ENCODE results near the gene TP73.

TP73 gene

DNA sequence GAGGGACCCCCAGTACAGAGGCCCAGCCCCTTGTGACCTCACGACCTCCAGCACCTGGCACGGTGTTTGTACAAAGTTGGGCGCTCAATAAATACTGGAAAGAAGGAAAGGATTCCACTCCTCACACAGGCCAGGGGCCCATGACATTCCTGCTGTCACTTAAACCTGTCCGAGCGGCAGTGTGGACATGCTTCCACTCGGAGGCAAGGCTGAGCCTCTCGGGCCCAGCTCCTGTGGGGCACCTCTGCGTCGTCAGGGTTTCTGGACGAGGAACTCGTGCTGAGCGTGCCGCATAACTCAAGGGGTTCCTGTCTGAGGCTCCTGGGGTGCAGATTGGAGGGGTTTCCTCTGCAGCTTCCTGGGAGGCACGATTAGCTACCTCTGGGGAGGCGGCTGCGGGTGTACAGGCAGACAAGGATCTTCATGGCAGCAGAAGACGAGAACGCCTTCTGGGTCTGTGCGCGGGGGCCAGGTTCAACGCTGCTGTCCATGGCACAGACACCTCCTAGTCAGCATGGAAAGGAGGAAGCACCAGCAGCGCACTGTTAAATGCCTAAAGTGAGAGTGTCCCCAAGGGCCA is 116.6 kb downstream of the TP73 start:
- DNase-seq (ENCODE audit: low read depth), result no peak

DNA sequence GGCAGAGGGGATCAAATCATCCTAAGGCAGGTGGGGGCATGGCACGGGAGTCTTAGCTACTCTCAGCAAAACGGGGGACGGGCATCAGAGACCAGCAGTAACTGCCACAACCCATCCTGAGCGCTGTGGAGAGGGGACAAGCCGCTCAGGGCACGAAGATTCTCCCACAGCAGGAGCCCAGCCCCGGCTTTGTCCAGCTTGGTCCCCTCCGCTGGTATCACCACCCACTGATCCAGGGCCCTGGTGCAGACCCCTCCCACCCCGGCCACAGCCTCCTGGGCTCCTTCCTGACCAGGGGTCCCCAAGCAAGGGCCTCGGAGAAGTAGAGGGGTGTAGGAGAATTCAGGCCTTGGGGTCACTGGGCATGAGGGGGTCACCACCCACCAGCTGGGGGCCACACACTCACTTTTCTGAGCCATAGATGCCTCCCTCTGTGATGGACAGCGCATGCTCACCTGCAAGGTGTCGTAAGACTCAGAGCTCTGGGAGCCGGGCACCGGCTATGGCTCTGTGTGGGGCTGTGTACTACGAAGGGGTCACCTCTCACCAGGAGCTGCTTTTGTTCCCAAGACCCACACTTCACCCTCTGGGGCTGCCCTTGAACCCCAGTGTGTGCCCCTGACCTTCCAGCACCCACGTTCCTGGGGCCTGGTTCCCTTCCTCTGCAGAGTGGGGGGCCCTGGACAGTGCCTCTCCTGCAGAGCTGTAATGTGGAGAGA is 117.9 kb downstream of the TP73 start:
- no peak for DNase-seq (ENCODE audit: low read depth)

GRCh38 chr1:3771108-3772026 is 119.1 kb downstream of the TP73 start:
- no peak for DNase-seq (ENCODE audit: low read depth)

DNA sequence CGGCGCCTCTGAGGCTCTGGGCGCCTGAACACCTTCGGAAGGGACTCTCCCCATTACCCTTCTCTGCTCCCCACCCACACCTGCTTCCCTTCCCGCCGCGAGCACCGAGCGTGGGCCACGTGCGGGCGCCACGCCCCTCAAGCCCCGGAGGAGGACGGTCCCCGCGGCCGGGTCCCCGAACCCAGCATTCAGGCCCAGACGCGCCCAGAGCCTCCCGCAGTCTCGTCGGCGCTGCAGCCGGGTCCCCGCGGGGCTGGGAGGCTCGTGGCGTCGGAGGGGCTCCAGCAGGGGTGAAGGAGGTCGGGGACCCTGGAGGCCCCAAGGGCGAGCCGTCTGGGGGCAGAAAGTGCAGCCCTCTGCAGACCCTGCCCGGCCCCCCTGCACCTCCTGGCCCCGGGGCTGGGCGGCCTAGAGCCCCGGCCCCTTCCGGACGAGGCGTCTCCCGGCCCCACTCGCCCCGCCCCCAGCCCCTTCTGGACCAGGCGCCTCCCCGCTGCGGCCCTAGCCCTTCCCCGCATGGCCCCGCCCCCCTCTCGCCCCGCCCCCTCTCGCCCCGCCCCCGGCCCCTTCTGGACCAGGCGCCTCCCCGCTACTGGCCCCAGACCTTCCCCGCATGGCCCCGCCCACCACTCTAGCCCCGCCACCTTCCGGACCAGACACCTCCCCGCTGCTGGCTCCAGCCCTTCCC is 119.9 kb downstream of the TP73 start:
- DNase-seq (ENCODE audit: low read depth), result peak; percentile 74

- DNase-seq (ENCODE audit: low read depth), result no peak
Observed at GRCh38 chr1:3772715-3773571, 120.6 kb downstream of the TP73 start, which contains the start of gene SMIM1. TSS of gene SMIM1 (plus strand) at chr1:3772749. CDS start at chr1:3775374, 2,625 bp downstream.

DNA sequence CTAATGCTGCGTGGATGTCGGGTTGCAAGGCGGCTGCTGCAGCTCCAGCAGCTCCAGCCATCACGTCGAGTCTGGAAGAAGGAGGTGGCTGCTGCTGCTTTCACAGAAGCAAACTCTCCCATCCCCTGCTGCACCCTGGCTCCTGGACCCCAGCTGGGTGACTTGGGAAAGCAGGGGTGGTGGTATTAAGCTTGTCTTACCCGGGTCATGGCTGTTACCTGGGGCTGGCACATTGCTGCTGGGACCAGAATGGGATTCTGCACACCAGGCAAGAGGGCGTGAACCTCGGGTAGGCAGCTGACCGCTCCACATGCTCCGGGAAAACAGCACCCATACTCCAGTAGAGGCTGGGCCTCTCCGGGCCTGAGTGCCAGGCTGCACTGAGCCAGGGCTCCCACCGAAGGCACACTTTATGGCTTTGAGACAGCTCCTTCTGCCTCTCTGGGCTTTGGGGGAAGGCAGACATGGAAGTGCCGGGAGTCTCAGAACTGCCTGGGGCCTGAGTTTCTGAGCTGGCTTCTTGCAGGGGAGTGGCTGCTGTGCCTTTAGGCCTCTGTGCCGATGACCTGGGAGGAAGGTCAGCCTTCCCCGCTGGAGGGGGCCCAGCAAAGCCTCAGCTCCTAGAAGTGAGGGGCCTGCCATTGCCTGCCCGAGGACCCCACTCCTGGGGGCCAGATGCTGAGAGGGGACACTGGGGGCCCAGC is 121.4 kb downstream of the TP73 start:
- DNase-seq (ENCODE audit: low read depth), result no peak

DNA sequence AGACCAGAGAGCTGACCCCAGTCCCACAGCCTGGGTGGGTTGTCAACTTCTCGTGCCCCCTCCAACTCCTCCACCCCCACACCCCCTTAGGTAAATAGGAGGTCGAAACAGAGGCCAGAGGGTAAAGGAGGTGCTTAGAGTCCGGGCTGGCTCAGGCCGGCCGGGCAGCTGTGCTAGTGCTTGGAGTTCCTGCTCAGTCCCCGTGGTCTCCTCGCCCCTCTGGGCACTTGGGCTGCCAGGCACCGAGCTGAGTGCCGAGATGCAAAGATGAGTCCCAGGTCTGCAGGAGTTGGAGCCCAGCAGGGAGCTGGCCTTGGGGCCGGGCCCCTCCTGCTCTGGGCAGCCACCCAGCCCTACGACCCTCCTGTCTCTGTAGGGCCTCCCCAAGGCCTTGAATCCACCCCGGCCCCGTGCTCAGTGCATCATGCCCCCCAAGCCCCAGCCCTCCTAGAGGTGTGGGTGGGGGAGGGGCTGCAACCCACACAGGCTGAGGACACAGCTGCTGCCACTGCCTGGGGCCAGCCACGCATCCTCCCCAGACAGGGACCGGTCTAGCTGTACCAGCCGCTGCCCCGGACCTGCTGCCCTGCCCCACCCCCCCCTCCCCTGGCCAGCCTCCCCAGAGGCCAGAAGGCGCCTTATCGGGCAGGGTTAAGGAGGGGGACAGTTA is 122.1 kb downstream of the TP73 start:
- no peak for DNase-seq (ENCODE audit: low read depth)

- no peak for DNase-seq (ENCODE audit: low read depth)
Observed at GRCh38 chr1:3774946-3775489, 122.7 kb downstream of the TP73 start.

GRCh38 chr1:3775490-3776230 is 123.3 kb downstream of the TP73 start:
- peak; percentile 38 for DNase-seq (ENCODE audit: low read depth)

DNA sequence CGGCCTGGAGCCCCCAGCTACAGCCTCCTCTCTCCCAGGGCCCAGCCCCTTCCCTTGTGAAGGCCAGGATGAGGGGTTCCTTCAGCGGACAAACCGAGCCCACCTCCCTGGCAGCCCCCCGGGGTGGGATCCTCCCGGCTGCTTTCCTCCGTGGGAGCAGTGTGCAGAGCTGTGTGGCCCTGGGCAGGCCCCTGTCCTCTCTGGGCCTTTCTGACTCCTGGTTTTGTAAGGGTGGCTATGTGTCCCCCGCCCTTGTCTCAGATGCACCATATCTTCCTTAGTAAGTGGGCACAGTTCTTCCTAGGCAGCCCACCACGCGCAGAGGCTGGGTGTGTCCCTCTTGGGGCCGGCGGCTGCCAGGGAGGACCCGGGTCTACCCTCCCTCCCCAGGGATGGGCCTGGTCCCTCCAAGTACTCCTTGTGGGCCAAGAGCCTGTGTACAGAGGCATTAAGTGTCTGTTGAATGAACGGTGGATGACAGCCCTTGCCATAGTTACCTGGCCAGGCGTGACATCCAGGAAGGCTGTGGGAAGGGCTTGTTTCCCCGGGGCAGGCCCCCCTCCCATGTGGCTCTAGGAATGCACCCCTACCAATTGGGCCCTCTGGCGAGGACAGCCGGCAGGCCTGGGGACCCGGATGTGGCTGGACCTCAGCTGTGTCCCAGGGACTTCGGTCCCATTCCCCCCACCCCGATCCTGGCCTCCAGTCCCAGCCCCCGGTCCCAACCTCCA is 124.1 kb downstream of the TP73 start:
- no peak for DNase-seq (ENCODE audit: low read depth)

DNA sequence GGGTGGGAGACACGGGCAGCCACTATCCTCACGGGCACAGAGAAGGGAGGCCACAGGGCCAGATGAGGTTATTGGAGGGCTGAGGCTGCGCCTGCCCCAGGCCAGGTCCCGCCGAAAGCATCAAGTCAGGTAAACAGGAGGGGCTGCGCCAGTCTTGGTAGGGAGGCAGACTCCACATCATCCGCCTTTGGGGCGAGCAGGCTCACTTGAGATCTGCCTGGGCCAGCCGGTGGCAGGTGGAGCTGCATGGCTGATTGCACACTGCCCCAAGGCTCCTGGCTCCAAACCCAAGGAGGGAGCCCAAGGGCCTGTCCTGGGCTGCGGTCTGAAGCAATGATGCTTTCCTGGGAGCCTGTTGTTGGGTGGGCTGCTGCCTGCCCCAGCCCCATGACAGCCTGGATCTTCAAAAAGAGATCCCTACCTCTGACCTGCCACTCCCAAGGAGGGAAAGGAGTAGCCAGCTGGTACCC is 124.8 kb downstream of the TP73 start:
- DNase-seq (ENCODE audit: low read depth), result no peak

DNA sequence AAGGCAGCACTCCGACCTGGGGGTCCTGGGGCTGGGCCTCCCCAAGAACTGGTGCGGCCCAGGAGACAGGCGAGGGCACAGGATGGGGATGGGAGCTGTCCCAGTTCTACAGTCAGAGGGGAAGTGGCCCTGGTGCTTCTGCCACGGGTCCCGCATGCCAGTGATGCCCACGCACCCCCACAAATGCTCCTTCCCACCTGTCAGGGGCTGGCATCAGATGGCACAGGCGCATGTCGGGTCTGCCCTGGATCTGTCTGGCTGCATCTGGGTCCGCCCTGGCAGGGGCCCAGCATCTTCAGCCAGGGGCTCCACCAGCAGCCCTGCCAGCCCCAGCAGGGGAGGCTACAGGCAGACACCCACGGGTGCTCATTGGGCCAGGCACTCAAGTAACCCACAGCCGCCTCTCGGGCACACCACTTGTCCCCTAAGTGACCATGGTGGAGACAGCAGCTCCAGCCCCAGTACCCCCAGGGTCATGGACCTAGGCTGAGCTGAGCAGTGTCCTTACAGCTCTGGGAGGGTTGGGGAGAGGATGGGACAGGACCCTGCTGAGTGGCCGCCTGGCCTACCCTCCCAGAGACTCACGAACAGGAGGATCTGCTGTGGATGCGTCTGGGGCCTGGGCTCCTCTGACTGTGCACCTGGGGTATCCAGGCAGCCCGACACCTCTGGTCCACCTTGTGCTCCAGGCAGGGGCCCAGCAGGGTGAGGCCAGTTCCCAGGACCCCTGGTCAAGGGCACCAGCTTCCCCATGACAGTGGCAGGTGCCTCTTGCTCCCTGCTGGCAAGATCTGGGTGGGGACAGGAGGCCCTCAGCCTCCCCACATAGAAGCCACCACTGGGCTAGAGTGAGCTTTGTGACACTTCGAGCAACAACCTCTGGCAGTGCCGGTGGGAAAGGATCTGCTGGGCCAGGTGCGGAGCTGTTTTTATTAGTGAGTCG is 125.6 kb downstream of the TP73 start:
- DNase-seq (ENCODE audit: low read depth), result no peak

- no peak for DNase-seq (ENCODE audit: low read depth)
Observed at GRCh38 chr1:3778590-3779264, 126.4 kb downstream of the TP73 start.

DNA sequence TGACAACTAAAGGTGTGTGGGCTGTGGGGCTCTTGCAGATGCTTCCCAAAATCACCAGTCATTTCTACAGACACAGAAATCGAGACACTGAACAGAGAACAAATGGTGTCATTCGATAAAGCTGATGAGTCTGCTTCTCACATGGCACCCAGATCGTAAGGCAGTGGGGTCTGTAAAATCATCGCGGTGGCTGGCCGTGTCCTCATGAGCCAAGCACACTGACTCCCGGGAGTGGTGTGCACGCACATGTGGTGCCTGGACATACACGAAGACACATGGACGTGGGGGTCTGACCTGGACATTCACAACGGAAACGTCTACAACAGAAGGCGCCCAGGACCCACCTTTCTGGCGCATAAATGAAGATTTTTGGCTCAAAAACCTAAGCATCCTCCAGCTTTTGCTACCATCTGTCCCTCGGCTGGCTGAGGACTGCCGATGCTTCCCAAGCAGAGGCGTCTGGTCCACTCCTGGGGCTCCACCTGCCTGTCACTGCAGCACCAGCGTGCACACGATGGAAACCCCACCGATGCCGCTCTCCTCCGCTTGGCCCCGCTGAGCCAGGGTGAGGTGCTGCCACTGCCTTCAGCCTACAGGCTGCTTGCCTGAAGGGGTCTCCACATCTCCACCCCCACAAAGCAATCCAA is 127.1 kb downstream of the TP73 start:
- DNase-seq (ENCODE audit: low read depth), result no peak

GRCh38 chr1:3779912-3780416 is 127.6 kb downstream of the TP73 start:
- no peak for DNase-seq (ENCODE audit: low read depth)

GRCh38 chr1:3780901-3781300 is 128.6 kb downstream of the TP73 start:
- no peak for DNase-seq (ENCODE audit: low read depth)

All from fibroblast of gingiva (primary cell).